ENCODE data around the gene RIPK4.

The RIPK4 gene
- 0 to 0.20 (median 0.02) reads per million in 18 experiments for total RNA-seq

DNA sequence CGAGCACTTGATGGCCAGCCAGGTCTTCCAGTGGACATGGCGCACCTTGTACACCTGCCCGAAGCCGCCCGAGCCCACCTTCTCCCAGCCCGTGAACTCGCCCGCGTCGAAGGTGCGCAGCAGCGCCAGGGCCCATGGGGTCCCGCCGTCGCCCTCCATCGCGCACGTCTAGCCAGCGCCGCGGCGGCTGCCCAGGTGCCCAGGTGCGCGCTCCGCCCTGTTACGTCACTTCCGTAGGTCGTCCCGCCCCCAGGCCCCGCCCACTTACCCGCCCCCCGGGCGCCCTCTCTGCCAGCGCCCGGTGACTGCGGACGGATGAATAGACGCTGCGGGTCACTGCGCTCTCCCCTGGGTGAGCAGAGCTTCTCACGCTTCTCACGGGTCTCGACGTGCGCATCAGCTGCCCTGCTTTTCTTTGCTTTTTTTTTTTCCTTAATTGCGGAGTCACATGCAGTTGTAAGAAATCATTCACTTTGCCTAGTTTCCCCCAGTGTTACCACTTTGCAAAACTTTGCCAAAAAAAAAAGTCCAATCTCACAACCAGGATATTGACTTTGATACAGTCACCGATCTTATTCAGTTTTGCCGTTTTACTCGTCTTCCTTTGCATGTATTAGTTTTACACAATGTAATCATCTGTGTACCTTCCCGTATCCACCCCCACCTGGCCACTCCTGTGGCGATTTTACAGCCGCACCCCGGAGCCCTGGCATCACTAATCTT is at the start of gene RIPK4:
Gene RIPK4 (minus strand): TSS at position 170 of the 723 bp plus-strand sequence. CDS start 11 bp downstream, at position 159.
- no peak for DNase-seq

DNA sequence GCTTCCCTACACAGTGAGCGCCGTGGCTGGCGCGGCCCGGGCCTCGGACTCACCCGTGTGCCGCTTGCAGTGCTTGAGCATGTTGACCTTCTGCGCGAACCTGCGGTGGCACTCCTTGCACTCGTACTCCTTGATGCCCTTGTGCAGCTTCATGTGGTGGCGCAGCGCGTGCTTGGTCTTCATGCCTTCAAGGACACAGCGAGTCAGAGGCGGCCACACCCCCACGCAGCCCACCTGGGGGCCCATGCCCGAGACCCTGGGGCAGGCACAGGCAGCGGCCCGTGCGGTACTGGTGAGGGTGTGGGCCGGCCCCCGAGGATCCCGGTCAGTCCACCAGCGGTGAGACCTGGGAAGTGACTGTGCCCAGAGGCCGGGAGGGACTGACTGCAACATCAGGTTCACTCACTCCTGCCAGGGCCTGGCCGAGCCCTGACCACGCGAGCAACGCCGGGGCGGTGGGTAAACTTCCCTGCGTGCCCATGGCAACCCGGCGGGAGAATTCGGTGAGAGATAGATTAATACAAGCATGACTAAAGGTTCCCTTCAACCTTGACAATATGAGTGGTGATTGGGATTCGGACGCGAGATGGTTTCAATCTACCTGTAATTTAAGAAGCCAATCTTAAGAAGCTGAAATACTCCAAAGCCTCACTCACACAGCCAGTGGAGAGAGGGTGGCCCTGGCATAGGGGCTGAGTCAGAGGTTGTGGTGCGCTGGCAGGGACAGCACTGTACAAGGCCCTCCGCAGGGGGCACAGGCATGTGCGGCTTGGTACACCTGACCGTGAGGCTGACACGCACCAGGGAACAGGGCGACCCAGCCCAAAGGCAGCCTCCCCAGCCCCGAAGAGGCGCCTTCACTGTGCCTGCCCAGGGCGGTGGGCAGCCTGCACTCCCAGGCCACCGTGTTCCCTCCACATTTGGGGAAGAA is 49.1 kb upstream of the RIPK4 start:
- no peak for DNase-seq

DNA sequence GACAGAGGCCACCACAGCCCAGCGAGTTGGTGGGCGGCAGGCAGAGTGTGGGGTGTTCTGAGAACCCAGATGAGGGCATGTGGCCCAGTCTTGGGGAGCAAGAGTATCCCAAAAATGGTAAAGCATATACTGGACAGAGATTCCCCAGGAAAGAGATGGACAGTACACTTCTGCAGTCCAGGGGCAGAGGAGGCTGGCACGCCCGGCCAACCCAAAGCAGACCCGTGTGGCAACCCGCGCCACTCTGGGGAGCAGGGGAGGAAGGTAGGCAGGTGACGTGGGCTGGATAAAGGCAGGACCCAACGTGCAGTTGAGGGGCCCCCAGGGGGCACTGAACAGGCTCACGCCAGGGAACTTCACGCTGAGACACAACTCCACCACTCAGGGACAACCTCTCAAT is 46.4 kb upstream of the RIPK4 start:
- no peak for DNase-seq

DNA sequence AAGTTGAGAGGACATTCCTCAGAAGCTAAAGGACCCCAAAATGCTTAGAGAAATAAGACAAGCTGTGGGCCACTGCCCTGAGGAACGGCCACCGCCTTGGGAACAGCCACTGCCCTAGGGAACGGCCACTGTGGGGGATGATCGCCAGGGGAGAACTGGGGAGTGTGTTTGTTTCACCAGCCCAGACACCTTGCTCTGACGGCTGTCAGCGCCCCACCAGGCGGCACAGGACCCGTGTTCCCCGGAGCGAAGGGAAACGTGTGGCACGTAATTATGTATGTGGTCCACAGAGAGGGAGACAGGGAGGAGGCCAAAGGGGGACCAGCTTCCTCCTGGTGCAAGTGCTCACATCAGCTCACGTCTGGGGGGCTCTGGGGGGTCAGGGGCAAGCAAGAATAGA is 45.8 kb upstream of the RIPK4 start:
- no peak for DNase-seq

DNA sequence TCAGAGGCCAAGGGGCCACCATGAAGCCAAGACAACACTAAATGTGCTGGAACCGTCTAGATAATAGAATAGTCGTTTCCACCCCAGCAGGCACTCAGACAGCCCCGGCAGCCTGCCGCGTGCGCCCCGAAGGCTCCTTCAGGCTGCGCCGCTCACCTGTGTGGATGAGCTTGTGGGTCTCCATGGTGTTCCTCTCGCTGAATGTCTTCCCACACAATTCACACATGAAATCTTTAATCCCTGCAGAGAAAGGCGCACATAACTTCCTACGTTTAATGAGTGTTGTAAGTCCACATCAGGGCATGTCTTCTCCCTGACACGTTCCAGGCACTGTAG is 43.7 kb upstream of the RIPK4 start:
- no peak for DNase-seq

DNA sequence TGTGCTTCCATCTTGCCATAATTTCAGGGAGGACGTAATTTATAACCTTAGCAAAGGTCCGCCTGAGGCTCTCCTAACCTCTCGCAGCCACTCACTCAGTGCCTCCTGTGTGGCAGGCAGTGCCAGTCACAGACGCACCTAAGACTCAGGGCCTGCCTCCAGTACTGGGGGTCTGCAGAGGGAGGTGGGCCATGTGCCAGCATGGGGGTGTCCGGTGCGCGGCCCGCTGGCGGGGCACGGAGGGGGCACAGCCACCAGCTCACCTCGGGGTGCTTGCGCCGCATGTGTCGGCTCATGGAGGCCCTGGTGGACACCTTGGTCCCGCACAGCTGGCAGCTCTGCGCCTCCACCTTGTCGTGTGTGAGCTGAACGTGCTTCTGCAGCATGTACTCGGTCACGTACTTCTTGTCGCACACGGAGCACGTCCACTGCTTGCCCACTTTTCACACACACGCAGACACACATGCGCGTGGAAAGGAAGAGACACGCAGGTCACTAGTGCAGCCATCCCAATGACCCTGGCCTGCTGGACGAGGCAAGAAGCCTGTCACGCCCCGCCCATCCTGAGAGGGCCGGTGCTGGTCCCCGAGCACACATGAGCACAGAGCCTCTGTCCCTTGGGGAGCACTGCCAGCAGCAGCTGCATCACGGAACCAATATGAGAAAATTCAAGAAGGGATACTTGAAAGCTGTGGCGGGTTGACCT is 43.2 kb upstream of the RIPK4 start:
- no peak for DNase-seq

DNA sequence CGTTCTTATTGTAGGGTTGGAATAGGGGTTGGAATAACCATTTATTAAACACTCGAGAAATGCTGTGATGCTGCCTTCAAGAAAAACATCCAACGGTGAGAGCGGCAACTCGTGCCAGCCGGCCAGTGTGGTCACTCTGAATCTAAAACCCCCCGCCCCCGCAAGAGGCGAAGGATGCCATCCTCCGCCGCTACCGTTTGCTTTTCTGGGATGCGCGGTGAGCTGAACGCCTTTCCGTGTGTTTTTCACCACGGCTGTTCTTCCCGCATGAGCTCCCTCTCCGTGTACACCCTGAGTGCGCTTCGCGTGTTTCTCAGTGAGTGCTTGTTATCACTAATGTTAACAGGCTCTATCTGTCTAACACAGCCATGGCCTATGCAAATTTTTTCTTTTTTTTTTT is 42.0 kb upstream of the RIPK4 start:
- no peak for DNase-seq

DNA sequence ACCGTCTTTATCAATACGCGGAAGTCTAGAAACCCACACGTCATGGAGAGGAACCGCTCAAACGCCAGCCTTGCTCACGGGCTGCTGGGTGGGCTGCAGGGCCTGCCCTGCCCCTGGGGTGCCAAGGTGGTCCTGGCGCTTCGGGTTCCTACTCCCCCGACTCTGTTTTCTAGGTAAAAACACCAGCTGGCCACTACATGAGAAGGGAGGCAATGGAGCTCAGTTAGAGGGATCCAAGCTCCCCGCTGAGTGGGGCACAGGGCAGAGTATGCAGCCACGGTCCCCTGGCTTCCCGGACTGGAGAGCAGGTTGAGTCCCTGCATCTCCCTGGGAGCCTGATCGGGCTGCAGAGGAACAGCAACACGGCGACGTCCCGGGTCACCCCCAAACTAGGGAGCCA is 41.2 kb upstream of the RIPK4 start:
- no peak for DNase-seq

DNA sequence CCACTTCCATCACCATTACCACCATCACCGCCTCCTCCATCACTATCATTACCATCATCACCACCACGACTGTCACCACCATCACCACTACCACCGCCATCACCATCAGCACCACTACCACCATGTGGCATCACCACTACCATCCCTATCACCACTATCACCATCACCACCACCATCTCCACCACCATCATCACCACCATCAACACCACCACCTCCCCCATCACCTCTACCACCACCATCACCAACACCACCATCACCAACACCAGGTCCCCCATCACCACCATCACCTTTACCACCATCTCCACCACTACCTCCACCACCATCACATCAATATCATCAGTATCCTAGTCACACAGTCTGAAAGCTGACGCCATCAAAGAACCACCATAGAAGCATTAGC is 39.9 kb upstream of the RIPK4 start:
- DNase-seq, result no peak

DNA sequence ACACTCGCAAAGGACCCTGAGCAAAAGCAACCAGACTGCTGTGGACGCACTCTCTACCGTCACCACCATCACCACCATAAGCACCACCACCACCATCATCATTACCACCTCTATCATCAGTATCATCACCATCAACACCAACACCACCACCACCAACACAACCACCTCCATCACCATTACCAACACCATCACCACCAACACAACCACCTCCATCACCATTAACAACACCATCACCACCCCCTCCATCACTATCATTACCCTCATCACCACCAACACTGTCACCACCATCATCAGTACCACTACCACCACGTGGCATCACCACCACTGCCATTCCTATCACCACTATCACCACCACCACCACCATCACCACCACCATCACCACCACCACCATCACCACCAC is 38.8 kb upstream of the RIPK4 start:
- no peak for DNase-seq

DNA sequence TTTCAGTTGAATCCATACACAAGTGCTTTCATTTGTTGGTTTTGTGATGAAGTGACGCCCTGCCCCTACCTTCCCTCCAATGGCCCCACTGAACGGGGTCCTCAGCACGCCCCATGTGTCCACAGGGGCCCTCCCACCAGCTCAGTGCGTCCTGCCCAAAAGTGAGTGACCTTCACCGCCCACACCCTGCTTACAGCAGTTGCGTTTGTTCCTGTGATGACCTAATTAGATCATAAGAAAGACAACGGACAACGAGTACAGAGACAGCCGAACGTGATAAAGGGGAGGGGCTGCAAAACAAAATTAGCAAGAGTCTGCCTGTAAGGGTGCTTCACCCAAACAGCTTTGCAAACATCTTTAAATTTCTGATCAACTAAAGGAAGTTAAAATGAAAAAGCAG is 38.2 kb upstream of the RIPK4 start:
- DNase-seq, result peak in 1 of 2 donors; percentile 27

DNA sequence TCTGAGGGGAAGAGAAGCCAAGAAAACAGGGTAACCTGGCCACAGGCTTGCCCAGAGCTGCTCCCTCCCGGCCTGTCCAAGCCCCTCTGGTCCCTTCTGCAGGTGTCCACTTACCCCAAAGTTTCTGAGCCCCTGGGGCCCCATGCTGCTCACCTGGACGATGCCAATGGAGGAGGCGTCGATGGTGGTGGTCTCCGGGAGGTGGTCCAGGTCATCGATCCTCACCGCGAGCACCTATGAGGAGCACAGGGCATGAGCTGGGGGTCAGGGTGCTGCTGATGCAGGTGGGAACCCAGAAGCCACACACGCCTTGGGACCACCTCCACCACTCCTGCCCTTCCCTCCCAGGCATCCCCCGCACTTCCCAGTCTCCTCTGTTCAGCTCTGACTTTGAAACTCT is 37.5 kb upstream of the RIPK4 start:
- DNase-seq, result no peak

DNA sequence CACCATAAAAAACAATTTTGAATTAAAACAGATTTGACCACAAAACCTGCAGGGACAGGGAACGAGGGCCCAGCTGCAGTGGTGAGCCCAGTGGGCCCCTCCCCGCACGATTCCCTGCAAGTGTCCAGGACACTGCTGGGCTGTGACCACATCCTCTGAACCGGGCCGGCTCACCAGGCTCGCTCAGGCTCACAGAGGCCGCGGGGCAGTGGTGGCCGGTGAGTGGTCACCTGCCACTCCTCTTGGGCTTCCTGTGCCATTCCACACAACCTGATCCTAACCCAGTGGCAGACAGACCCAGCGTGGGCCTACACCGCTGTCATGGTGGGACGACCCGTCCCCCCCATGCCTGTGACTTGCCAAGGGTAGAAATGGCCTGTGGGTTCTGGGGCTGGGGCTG is 36.5 kb upstream of the RIPK4 start:
- DNase-seq, result no peak

DNA sequence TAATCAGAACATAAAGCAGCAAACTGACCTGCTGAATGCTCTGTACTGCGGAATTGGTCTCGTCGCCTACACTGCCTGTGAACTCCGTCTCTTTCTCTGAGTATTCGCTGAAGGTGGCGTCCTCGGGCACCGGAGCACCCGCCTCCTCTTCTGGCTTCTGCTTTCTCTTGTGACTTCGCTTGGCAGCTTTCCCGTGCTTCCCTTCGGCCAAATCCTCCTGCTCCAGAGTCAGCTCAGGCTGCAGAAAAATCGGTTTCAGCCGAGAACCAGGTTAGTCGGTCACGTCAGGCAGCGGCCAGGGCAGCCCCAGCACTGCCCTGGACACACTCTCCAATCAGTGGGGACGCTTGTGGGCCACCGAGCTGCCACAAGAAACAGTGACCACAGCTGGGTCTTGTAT is 35.8 kb upstream of the RIPK4 start:
- DNase-seq, result peak; percentile 26 to 42

DNA sequence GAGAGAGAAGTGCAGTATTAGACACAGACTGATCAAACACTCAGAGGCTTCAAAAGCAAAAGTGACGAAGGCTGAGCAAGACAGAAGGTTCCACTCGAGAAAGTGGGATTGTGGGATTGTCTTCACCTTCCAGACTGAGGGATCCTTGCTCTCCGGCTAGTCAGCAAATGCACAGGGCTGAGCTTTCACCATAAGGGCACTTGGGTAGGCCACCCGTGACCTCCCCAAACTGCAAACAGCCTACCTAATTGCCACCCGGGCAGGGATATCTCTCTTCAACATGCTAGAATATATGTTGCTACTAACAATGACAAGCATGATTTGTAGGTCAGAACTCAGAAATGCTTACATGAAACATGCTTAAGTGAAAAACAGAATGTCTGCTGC is 35.3 kb upstream of the RIPK4 start:
- DNase-seq, result no peak

DNA sequence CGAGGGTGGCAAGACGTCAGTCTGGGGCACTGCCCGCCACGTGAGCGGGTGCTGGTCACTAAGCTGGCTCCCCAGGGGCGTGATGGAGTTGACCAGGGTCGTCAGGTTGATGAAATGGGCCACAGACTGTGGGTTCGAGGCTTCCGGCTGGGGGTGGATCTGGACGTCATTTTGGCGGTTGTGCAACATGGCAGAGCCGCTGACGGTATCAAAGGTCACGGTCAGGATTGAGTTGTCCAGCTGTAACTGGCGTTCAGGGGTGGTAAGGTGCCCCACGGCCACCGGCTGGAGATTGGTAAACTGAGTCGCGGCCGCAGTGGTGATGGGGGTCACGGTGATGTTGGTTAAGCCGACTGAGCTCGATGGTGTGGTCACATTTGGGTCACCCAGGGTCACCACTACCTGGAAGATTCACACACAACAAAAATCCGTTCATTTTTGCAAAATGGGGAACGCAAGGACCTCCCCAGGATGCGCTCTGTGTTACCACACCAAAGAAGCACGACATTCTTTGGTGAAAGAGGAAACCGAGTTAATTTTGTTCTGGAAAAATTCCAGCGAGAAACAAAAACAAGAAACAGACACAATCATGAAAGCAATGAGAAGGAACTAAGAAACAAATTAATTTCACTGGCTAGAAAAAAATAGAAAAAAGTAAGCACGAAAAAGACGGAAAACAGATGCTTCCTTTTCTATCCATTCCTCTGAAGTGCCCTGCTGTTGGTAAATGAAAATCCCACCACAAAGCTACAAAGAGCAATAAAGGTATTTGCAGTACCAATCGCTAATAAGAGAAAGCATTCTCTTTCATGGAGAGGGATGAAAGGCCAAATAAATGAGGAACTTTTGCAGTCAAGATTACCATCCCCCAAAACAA is 34.7 kb upstream of the RIPK4 start:
- DNase-seq, result peak; percentile 39 to 48

DNA sequence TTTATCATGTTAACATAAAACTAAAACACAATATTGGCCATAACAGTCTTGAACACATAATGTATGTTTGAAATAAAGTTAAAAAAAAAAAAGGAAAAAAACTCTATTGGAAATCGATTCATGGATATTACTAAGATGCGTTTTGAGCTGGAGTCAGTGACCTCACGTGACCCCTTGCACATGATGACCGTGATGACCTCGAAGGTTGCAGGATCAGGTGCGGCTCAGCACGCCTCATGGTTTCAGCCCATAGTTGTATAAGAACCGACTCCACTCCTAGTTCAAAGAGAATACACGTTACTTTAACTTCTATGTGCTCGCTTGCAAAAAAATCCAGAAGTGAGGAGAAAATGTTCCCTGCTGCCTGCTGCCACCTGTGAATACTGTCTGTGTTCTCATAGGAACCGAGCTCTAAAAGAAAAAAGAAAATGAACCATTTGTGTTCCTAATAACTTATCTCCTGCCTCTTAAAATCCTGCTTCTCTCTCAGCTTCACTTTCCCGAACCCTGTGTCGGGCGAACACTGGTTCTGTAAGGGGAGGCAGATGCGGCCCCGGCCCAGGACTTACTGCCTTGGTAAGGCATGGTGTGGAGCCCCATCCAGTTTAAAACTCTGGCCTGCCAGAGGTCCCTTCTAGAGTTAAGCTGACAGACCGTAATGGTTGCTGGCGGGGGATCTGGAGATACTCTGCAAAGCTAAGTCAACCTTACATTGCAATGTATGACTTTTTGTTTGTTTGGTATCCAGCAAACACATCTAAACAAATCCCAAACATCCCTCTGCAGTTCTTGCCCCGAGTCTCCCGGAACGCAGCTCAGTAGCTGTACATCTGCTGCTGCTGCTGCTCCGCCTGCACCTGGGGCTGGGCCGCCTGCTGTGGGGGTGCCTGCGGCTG is 33.8 kb upstream of the RIPK4 start:
- no peak for DNase-seq

DNA sequence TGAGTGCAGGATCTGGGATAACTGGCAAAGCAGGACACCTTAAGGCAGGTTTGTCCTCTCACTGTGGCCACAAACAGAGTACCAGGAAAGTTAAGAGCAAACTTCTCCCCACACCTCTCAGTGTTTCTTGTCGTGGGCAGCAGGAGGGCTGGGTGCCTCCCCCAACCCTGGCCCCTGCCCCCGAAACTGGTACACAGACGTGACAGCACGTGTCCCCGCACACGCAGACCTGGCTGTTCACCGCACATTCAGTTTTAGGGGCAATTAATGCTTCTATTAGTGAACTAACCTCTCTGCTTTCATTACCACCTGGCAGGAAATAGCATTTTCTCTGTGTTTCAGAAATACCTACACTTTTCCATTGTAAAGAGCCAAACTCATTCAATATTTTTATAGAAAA is 32.9 kb upstream of the RIPK4 start:
- no peak for DNase-seq

DNA sequence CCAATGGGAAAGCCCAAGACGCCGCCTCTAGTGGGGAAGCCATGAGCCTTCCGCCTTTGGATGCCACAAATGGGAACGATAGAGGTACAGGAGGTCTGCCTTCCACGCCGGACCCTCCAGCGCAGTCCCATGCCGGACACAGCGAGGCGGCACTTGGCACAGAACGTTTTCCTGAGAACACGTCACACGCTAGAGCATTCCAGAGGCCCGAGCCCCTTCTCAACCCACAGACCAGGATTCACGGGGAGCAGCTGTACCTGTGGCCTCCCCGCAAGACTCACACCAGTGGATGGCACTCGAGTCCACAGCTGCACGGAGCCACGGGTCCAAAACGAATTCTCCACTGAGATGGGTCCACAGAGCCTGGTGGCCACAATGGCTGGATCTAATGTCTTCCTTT is 31.5 kb upstream of the RIPK4 start:
- no peak for DNase-seq

DNA sequence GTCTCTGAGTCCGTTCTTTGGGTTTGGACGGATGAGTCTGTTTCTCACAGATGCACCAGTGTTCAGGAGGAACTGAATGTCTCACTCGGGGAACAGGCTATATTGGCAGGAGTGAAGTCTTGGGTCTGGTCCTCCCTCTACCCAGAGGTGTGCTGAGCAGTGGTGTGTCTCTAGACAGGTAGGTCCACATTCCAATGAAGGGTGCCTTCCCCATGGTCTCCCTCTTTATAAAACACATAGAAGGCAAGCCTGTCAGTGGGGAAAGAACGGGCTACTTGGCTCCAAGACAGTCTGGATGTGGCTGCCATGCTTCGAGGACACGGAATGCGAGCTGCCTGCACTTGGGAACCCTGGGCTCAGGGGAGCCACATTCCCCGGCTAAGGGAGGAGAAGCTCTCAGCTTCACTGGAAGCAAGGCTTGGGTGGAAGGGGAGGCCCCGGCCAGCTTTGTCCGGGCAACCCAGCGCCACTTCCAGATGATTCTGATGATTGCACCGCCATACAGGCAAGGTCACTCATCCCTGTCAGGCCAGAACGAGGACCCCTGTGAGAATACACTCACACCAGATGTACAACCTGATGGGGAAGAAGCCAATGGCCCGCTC is 29.7 kb upstream of the RIPK4 start:
- DNase-seq, result no peak

DNA sequence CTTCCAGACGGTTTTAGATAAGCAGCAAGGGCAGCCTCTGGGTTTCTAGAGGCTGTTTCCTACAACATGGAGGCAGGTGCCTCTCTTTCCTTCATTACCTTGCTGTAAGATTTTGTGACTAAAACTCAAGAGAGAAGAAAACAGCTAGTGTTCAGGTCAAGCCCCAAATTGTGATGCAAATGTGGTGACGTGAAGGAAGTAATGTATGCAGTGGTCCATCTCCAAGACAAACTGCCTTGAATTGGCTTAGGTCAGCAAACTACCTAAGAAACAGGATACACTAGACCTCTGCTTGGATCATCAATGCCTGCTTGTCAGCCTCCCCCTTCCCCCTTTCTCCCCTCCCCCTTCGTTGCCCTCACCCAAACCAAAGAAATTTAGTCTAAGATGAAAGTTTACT is 28.9 kb upstream of the RIPK4 start:
- no peak for DNase-seq

Measured in inflammatory macrophage (primary cell).